ENCODE data around the gene CAPRIN2.

The CAPRIN2 gene

DNA sequence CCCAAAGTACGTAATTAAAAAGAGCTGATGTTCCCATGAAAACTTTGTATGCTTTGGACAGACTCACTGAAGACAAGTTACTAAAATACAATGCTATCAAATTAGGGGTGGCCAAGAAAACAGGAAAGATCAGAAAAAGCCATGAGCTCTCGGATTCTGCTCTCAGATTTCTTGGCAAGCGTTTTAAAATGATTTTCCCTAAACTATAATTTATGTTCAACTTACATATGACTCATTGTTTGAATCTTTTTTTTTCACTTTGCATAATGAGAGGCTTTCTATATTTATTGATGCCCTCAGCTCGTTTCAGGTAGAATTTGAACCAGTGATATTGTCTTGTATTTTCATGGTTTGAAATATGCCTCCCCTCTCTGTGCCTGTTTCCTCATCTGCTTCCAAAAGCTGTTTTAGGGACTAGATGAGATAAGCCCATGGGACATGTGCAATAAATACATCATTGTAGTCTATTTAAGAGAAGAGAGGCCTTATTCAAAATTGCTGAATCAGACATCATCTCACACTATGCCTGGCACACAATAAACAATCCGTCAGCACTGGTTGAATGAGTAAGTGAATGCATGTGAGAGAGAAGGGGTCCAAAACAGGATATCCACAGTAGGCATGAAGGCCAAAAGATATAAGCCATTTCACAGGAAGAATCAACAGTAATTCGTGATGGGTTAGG, 54.4 kb downstream of the CAPRIN2 start:
- no peak for DNase-seq (ENCODE audit: low read depth)

GRCh38 chr12:30698346-30698745, 56.4 kb downstream of the CAPRIN2 start:
- no peak for DNase-seq (ENCODE audit: low read depth)

- DNase-seq (ENCODE audit: low read depth), result no peak
Observed at GRCh38 chr12:30696943-30697342, 57.8 kb downstream of the CAPRIN2 start.

GRCh38 chr12:30696486-30696885, 58.3 kb downstream of the CAPRIN2 start:
- no peak for DNase-seq (ENCODE audit: low read depth)

- DNase-seq (ENCODE audit: low read depth), result no peak
Observed at GRCh38 chr12:30696103-30696408, 58.7 kb downstream of the CAPRIN2 start.

GRCh38 chr12:30695199-30696102, 59.3 kb downstream of the CAPRIN2 start, which contains the start of gene IPO8:
Gene IPO8, minus strand, starts transcription at chr12:30695869. Its CDS starts 222 bp downstream, at chr12:30695647.
- DNase-seq (ENCODE audit: low read depth), result peak; percentile 90

GRCh38 chr12:30694412-30695198, 60.1 kb downstream of the CAPRIN2 start:
- peak; percentile 38 for DNase-seq (ENCODE audit: low read depth)

GRCh38 chr12:30692470-30692869, 62.3 kb downstream of the CAPRIN2 start:
- DNase-seq (ENCODE audit: low read depth), result no peak

GRCh38 chr12:30691122-30691879, 63.5 kb downstream of the CAPRIN2 start:
- DNase-seq (ENCODE audit: low read depth), result peak; percentile 71

DNA sequence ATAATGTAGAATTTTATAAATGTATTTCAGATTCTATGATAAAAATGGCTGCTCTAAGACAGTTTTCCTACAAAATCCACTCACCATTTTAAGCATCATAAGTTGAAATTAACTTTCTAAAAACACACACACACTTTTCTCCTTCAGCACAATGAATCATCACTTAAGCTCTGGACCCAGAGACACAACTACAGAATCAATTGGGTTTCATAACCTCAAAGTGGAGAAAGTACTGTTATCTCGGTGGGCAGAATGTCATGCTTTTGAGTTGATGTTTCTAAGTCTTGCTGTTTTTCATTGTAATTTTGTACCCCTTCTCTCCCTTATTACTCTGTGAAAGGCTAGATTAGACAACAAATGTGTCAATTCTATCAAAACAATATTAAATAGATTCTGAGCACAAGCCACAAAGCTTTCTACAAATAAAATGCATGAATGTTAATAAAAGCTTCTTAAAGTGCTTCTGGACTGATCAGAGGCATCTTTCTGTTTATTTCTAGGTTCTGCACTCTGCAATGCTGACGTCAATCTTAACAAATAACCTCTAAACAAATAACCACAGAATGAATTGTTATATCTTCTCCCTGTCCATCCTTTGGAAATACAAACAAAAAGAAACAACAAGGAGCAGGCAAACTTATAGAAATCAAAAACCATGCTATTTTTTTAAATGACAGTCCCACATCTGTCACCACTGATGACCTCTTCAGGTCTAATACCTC, 67.3 kb downstream of the CAPRIN2 start:
- no peak for DNase-seq (ENCODE audit: low read depth)

- no peak for DNase-seq (ENCODE audit: low read depth)
Observed at GRCh38 chr12:30679241-30679640, 75.5 kb downstream of the CAPRIN2 start.

GRCh38 chr12:30678221-30678620, 76.5 kb downstream of the CAPRIN2 start:
- no peak for DNase-seq (ENCODE audit: low read depth)

- no peak for DNase-seq (ENCODE audit: low read depth)
Observed at GRCh38 chr12:30661210-30661609, 93.5 kb downstream of the CAPRIN2 start.
